Activated CD8-positive, alpha-beta memory T cell treated with anti-CD3 and anti-CD28 coated beads, Interleukin-2, amount 10 ng/mL, durations not matched to agents 7 days and 5 days (primary cell): ENCODE measurements around the gene TAF6. TPM values are rescaled to one million over a fixed set of nuclear protein-coding genes. Genes with fewer than 3 reads are reported as not detected.
"Not testable (repeated sequence)": the region's sequence is repeated elsewhere in the genome, so short reads cannot be mapped to it uniquely, and the experiment has no call there.

Source experiments
- ATAC-seq: fragments of 150-1000 bp; cut with Tn5 transposase; one replicate; pipeline ENCODE4 v1.10.0; 2021; ENCODE audit warnings: moderate library complexity
- CTCF ChIA-PET: fragments of 350-600 bp; sonication (Branson Sonifier 250); formaldehyde crosslinking; loops from one replicate; lab custom pipeline; 2021; ENCODE audit warnings: antibody characterized with exemption; lab: Charles Lee
- DNase-seq: peaks from one replicate; pipeline ENCODE4 v3.0.0-alpha.2; 2020
- H3K27ac Mint-ChIP-seq: one replicate; pipeline ENCODE4 v1.8.0; 2021; ENCODE audit warnings: mild to moderate bottlenecking, mixed read lengths
- H3K27me3 Mint-ChIP-seq: one replicate; pipeline ENCODE4 v1.8.0; 2021; ENCODE audit warnings: mixed read lengths
- H3K36me3 Mint-ChIP-seq: one replicate; pipeline ENCODE4 v1.8.0; 2021; ENCODE audit warnings: mild to moderate bottlenecking, mixed read lengths
- H3K4me1 Mint-ChIP-seq: one replicate; pipeline ENCODE4 v1.8.0; 2021; ENCODE audit warnings: mixed read lengths
- H3K4me3 Mint-ChIP-seq: one replicate; pipeline ENCODE4 v1.8.0; 2021; ENCODE audit warnings: mild to moderate bottlenecking, moderate library complexity, mixed read lengths
- H3K9me3 Mint-ChIP-seq: one replicate; pipeline ENCODE4 v1.8.0; 2022; ENCODE audit warnings: low read depth, mixed read lengths
- total RNA-seq, 2 experiments: library from RNA; stranded (reverse); gene quantifications; one replicate each; pipeline ENCODE4 v1.2.3, GENCODE V29; 2021

The TAF6 gene
- total RNA-seq, 2 experiments from 2014 or later: 70.4 to 71.4 TPM

- DNase-seq (no peak), ATAC-seq (no peak)
- Mint-ChIP-seq H3K27ac (peak overlapping the region; percentile 67), H3K36me3 (peaks cover 31% of the 10 kb centered on the region), H3K4me3 (peak overlapping the region; percentile 57), H3K4me1 (peaks cover 51% of the 10 kb centered on the region), H3K9me3 (no peaks in the 10 kb centered on the region), H3K27me3 (no peaks in the 10 kb centered on the region)
- CTCF ChIA-PET: interaction anchor here (0.8 to 9.7 kb wide), 4 partner anchors 11 to 60 kb away, joined by 3 to 61 read pairs (median 13); partner anchors contain the start of gene GAL3ST4
Observed at GRCh38 chr7:100157069-100157333, 37.8 kb upstream of the TAF6 start.

- Mint-ChIP-seq H3K36me3 (peaks cover 35% of the 10 kb centered on the region), H3K27me3 (no peaks in the 10 kb centered on the region), H3K4me3 (peak overlapping the region; percentile 57), H3K27ac (peak overlapping the region; percentile 67), H3K9me3 (no peaks in the 10 kb centered on the region), H3K4me1 (peaks cover 56% of the 10 kb centered on the region)
- CTCF ChIA-PET: interaction anchor here (0.8 to 9.7 kb wide), 3 partner anchors 25 to 61 kb away, joined by 3 to 61 read pairs (median 19); no protein-coding TSS in a partner anchor
- DNase-seq (no peak), ATAC-seq (no peak)
Observed at GRCh38 chr7:100156331-100157068, 37.3 kb upstream of the TAF6 start.

GRCh38 chr7:100155553-100156317 lies 36.6 kb upstream of the TAF6 start:
- ATAC-seq: no peak
- Mint-ChIP-seq H3K27ac (peak overlapping the region; percentile 67), H3K27me3 (no peaks in the 10 kb centered on the region), H3K36me3 (peaks cover 36% of the 10 kb centered on the region), H3K4me3 (no peak overlapping the region), H3K9me3 (no peaks in the 10 kb centered on the region), H3K4me1 (peaks cover 57% of the 10 kb centered on the region)
- DNase-seq: no peak
- CTCF ChIA-PET: interaction anchor here (5.7 to 9.7 kb wide), 2 partner anchors 25 to 62 kb away, joined by 19 to 61 read pairs; no protein-coding TSS in a partner anchor

GRCh38 chr7:100154651-100155491 lies 35.7 kb upstream of the TAF6 start:
- Mint-ChIP-seq H3K4me3 (no peak overlapping the region), H3K9me3 (no peaks in the 10 kb centered on the region), H3K27me3 (no peaks in the 10 kb centered on the region), H3K4me1 (peaks cover 65% of the 10 kb centered on the region), H3K27ac (no peak overlapping the region), H3K36me3 (peaks cover 43% of the 10 kb centered on the region)
- DNase-seq (no peak), ATAC-seq (no peak)
- CTCF ChIA-PET: interaction anchor here (5.7 to 9.7 kb wide), 2 partner anchors 24 to 62 kb away, joined by 19 to 61 read pairs; no protein-coding TSS in a partner anchor

- DNase-seq (no peak), ATAC-seq (no peak)
- Mint-ChIP-seq H3K4me1 (peaks cover 61% of the 10 kb centered on the region), H3K4me3 (no peak overlapping the region), H3K36me3 (peaks cover 43% of the 10 kb centered on the region), H3K27ac (peak overlapping the region; percentile 42), H3K9me3 (no peaks in the 10 kb centered on the region), H3K27me3 (no peaks in the 10 kb centered on the region)
- CTCF ChIA-PET: interaction anchor here (9.7 kb wide), 1 partner anchor 23 kb away, joined by 61 read pairs; no protein-coding TSS in a partner anchor
Observed at GRCh38 chr7:100153708-100154535, 34.8 kb upstream of the TAF6 start.

- peaks cover 43% of the 10 kb centered on the region for H3K36me3 Mint-ChIP-seq
- H3K4me1 Mint-ChIP-seq: peaks cover 66% of the 10 kb centered on the region
Observed at GRCh38 chr7:100152937-100153666, 33.9 kb upstream of the TAF6 start.

GRCh38 chr7:100152404-100152803 lies 33.2 kb upstream of the TAF6 start:
- peak overlapping the region; percentile 71 for H3K27ac Mint-ChIP-seq
- DNase-seq (no peak), ATAC-seq (no peak)
- CTCF ChIA-PET: interaction anchor here (0.7 kb wide), 1 partner anchor 70 kb away, joined by 3 read pairs; no protein-coding TSS in a partner anchor
- no peaks in the 10 kb centered on the region for H3K9me3 Mint-ChIP-seq
- H3K4me3 Mint-ChIP-seq: no peak overlapping the region
- peaks cover 64% of the 10 kb centered on the region for H3K4me1 Mint-ChIP-seq
- no peaks in the 10 kb centered on the region for H3K27me3 Mint-ChIP-seq
- peaks cover 39% of the 10 kb centered on the region for H3K36me3 Mint-ChIP-seq

More at GRCh38 chr7:100152937-100153666, 33.9 kb upstream of the TAF6 start:
- CTCF ChIA-PET: interaction anchor here (0.7 kb wide), 1 partner anchor 69 kb away, joined by 3 read pairs; no protein-coding TSS in a partner anchor
- Mint-ChIP-seq H3K9me3 (no peaks in the 10 kb centered on the region), H3K4me3 (no peak overlapping the region), H3K27me3 (no peaks in the 10 kb centered on the region), H3K27ac (peak overlapping the region; percentile 37)
- ATAC-seq (no peak), DNase-seq (no peak)

GRCh38 chr7:100148559-100149328 lies 29.6 kb upstream of the TAF6 start, which contains the start of gene LAMTOR4:
LAMTOR4 (plus strand) TSS chr7:100148918; CDS start chr7:100148973, 55 bp downstream.
- H3K36me3 Mint-ChIP-seq: peaks cover 22% of the 10 kb centered on the region
- H3K27ac Mint-ChIP-seq: peak within 1 kb of the TSS; percentile 98
- H3K27me3 Mint-ChIP-seq: no peaks in the 10 kb centered on the region
- DNase-seq (peak; percentile 100), ATAC-seq (peak; percentile 99)
- peaks cover 37% of the 10 kb centered on the region for H3K4me1 Mint-ChIP-seq
- CTCF ChIA-PET: interaction anchor here (0.6 to 6.2 kb wide), 16 partner anchors 10 to 259 kb away, joined by 3 to 37 read pairs (median 4); partner anchors contain the start of gene GAL3ST4
- H3K4me3 Mint-ChIP-seq: peak within 1 kb of the TSS; percentile 94
- H3K9me3 Mint-ChIP-seq: no peaks in the 10 kb centered on the region

- CTCF ChIA-PET: interaction anchor here (0.6 to 6.2 kb wide), 19 partner anchors 9 to 259 kb away, joined by 3 to 37 read pairs (median 4); partner anchors contain the start of gene GAL3ST4
- Mint-ChIP-seq H3K4me1 (peaks cover 32% of the 10 kb centered on the region), H3K4me3 (peak overlapping the region; percentile 94), H3K27me3 (no peaks in the 10 kb centered on the region), H3K27ac (peak overlapping the region; percentile 98), H3K9me3 (no peaks in the 10 kb centered on the region), H3K36me3 (peaks cover 19% of the 10 kb centered on the region)
- no peak for ATAC-seq
- DNase-seq: no peak
Observed at GRCh38 chr7:100148225-100148558, 29.0 kb upstream of the TAF6 start.

- CTCF ChIA-PET: interaction anchor here (0.8 to 6.2 kb wide), 7 partner anchors 11 to 260 kb away, joined by 3 to 37 read pairs (median 4); no protein-coding TSS in a partner anchor
- Mint-ChIP-seq H3K27ac (no peak overlapping the region), H3K9me3 (no peaks in the 10 kb centered on the region), H3K4me3 (no peak overlapping the region), H3K27me3 (no peaks in the 10 kb centered on the region), H3K36me3 (peaks cover 15% of the 10 kb centered on the region), H3K4me1 (peaks cover 25% of the 10 kb centered on the region)
- ATAC-seq (no peak), DNase-seq (no peak)
Observed at GRCh38 chr7:100147278-100147677, 28.1 kb upstream of the TAF6 start.

GRCh38 chr7:100146350-100146749 lies 27.2 kb upstream of the TAF6 start:
- not testable (repeated sequence) for ATAC-seq, H3K27ac Mint-ChIP-seq, H3K4me3 Mint-ChIP-seq, H3K36me3 Mint-ChIP-seq, H3K9me3 Mint-ChIP-seq, H3K27me3 Mint-ChIP-seq, DNase-seq
- CTCF ChIA-PET: interaction anchor here (0.8 to 6.2 kb wide), 5 partner anchors 10 to 72 kb away, joined by 3 to 37 read pairs (median 4); no protein-coding TSS in a partner anchor
- H3K4me1 Mint-ChIP-seq: peaks cover 20% of the 10 kb centered on the region
